Measurements from ENCODE around the gene RPL13A. TPM values are rescaled to one million over a fixed set of nuclear protein-coding genes. Genes with fewer than 3 reads are reported as not detected.

The RPL13A gene
- polyA plus RNA-seq, 1 of the 3 experiments (the other 2 are of a cell fraction): 2,748 TPM

DNA sequence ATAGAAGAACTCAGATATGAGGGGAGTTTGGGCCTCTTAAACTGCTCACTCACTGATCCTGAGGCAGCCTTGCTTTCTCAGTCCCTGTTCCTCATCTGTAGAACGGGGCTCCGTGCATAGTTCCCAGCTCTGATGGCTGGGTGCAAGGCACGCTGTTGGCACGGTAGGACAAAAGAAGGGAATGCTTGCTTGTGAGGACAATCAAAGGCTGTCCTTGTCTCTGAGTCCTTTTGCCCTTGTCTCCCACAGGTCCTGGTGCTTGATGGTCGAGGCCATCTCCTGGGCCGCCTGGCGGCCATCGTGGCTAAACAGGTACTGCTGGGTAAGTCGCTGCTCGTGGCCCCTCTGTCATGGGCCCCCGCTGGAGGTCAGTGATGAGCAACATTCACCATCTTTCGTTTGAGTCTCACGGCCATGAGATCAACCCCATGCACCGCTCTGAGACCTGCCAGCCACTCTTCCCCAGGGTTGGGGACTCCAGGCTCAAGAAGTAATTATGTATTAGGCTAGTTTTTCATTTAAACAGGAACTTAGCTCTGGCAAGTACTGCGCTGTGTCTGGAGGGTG, 2.3 kb downstream of the RPL13A start:
- Histone ChIP-seq H3K4me2 (peak overlapping the region; percentile 92), H3K79me2 (ENCODE audit: insufficient read depth) (peaks cover 38% of the 10 kb centered on the region), H3F3A (replicated peaks; ENCODE audit: insufficient read depth) (peaks cover 65% of the 10 kb centered on the region), H2AFZ (ENCODE audit: low read depth) (no peak overlapping the region), H3K9ac (peak overlapping the region; percentile 98), H3K27me3 (ENCODE audit: insufficient read depth) (no peaks in the 10 kb centered on the region), H4K20me1 (ENCODE audit: insufficient read depth) (peaks cover 32% of the 10 kb centered on the region), H3K27ac (ENCODE audit: low read depth in 2 of 2, low read length in 1 of 2) (peak overlapping the region; percentile 13 to 80), H3K4me1 (ENCODE audit: control insufficient read depth in 1 of 2, insufficient read depth in 2 of 2, low read depth in 1 of 2, low read length in 1 of 2) (peaks cover 0 to 21% of the 10 kb centered on the region in 2 experiments; a peak in 1 of 4 replicates), H3K4me3 (ENCODE audit: low read depth in 2 of 2, low read length in 1 of 2) (peak overlapping the region; percentile 86 to 92), H3K9me2 (no peaks in the 10 kb centered on the region), H3K9me3 (no peaks in the 10 kb centered on the region), H3K36me3 (replicated peaks in 1 of 2; ENCODE audit: control insufficient read depth in 1 of 2, insufficient read depth in 2 of 2, low read length in 1 of 2) (peaks cover 36 to 48% of the 10 kb centered on the region in 2 experiments)
- POLR2A ChIA-PET: interaction anchor here (0.6 kb wide), 2 partner anchors 92 to 490 kb away, joined by 3 read pairs; no protein-coding TSS in a partner anchor
- 58% methylated on average over 12 of the region's 15 CpGs for WGBS (ENCODE audit: low lambda C conversion rate)
- TF ChIP-seq POLR2AphosphoS5 (IDR thresholded peaks at IDR 0.05; ENCODE audit: low read depth, low read length) (peak; percentile 44; the same call in 1 of the 2 replicates), YY1 (IDR thresholded peaks at IDR 0.05; ENCODE audit: low read depth) (no peak), MXI1 (IDR thresholded peaks at IDR 0.05; ENCODE audit: low read depth, low read length) (no peak)
- DNase-seq: no peak
- CTCF ChIA-PET: interaction anchor here (1.0 to 3.4 kb wide), 2 partner anchors 57 to 80 kb away, joined by 4 to 12 read pairs; no protein-coding TSS in a partner anchor

DNA sequence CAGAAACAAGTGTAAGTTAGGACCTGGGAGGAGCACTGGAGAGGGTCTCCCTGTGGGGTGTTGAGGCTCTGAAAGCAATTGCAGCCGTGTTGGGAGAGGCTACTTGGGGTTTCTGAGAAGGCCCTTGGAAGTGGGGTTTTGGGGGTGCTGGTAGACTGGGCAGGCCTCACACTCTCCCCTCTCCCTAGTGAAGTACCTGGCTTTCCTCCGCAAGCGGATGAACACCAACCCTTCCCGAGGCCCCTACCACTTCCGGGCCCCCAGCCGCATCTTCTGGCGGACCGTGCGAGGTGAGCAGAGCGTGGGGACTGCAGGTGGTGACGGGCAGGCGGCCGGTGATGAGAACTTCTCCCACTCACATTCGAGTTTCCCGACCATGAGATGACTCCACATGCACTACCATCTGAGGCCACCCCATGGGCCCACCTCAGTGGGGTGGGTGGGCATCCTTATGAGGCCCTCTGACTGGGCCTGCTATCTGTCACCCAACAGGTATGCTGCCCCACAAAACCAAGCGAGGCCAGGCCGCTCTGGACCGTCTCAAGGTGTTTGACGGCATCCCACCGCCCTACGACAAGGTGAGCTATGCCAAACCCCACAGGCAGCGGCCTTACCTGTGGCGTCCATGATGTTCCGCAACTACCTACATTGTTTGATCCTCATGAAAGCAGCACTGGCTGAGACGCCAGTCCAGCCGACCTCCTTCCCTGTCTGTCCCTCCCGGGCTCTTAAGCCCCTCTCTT, 3.0 kb downstream of the RPL13A start:
- ChIA-PET POLR2A (no interaction called here), CTCF (interaction anchor here (0.8 to 3.4 kb wide), 3 partner anchors 56 to 189 kb away, joined by 3 to 12 read pairs (median 4); no protein-coding TSS in a partner anchor)
- Histone ChIP-seq H3K27me3 (ENCODE audit: insufficient read depth) (no peaks in the 10 kb centered on the region), H3K9me2 (no peaks in the 10 kb centered on the region), H3K4me3 (ENCODE audit: low read depth in 2 of 2, low read length in 1 of 2) (peak overlapping the region in 1 of 2 experiments; percentile 86; a peak in 1 of 4 replicates), H3K4me2 (peak overlapping the region; percentile 92; the same call in 1 of the 2 replicates), H2AFZ (ENCODE audit: low read depth) (no peak overlapping the region), H3K9me3 (no peaks in the 10 kb centered on the region), H3F3A (replicated peaks; ENCODE audit: insufficient read depth) (peaks cover 72% of the 10 kb centered on the region), H3K36me3 (replicated peaks in 1 of 2; ENCODE audit: control insufficient read depth in 1 of 2, insufficient read depth in 2 of 2, low read length in 1 of 2) (peaks cover 36 to 48% of the 10 kb centered on the region in 2 experiments), H3K27ac (ENCODE audit: low read depth in 2 of 2, low read length in 1 of 2) (peak overlapping the region; percentile 13 to 80), H3K4me1 (ENCODE audit: control insufficient read depth in 1 of 2, insufficient read depth in 2 of 2, low read depth in 1 of 2, low read length in 1 of 2) (peaks cover 0 to 21% of the 10 kb centered on the region in 2 experiments; a peak in 1 of 4 replicates), H3K9ac (peak overlapping the region; percentile 98; the same call in 1 of the 2 replicates), H3K79me2 (ENCODE audit: insufficient read depth) (peaks cover 38% of the 10 kb centered on the region), H4K20me1 (ENCODE audit: insufficient read depth) (peaks cover 32% of the 10 kb centered on the region)
- DNase-seq: no peak
- WGBS (ENCODE audit: low lambda C conversion rate): 98% methylated on average over 17 of the region's 27 CpGs
- TF ChIP-seq USF2 (IDR thresholded peaks at IDR 0.05; ENCODE audit: borderline replicate concordance, low read depth, low read length): no peak
- TF ChIP-seq EZH2phosphoT487 (IDR thresholded peaks at IDR 0.05; ENCODE audit: borderline replicate concordance, low read depth): no peak
- no peak for TF ChIP-seq FOSL2 (IDR thresholded peaks at IDR 0.05; ENCODE audit: borderline replicate concordance, low read depth)
- TF ChIP-seq RXRA (IDR thresholded peaks at IDR 0.05; ENCODE audit: borderline replicate concordance, low read depth): no peak
- TF ChIP-seq MAX (IDR thresholded peaks at IDR 0.05; ENCODE audit: low read depth): no peak

Data from SK-N-SH (cell line).